ENCODE data around the gene BANF1.

Gene BANF1

GRCh38 chr11:65973439-65974110, 28.7 kb upstream of the BANF1 start:
- no peaks in the 10 kb centered on the region for H3K9me3 Mint-ChIP-seq
- no peak overlapping the region for H3K27ac Mint-ChIP-seq
- H3K36me3 Mint-ChIP-seq (ENCODE audit: low read depth), result peaks cover 37% of the 10 kb centered on the region
- H3K4me3 Mint-ChIP-seq, result no peak overlapping the region
- H3K27me3 Mint-ChIP-seq (ENCODE audit: low read depth), result no peaks in the 10 kb centered on the region
- peaks cover 8% of the 10 kb centered on the region for H3K4me1 Mint-ChIP-seq (ENCODE audit: low read depth)

- H3K27ac Mint-ChIP-seq, result peak overlapping the region; percentile 31
Measured at GRCh38 chr11:65975771-65976170, 26.5 kb upstream of the BANF1 start.

GRCh38 chr11:65976216-65977176, 25.8 kb upstream of the BANF1 start:
- H3K4me3 Mint-ChIP-seq, result no peak overlapping the region

More at GRCh38 chr11:65975771-65976170, 26.5 kb upstream of the BANF1 start:
- Mint-ChIP-seq H3K36me3 (ENCODE audit: low read depth) (peaks cover 33% of the 10 kb centered on the region), H3K4me3 (no peak overlapping the region), H3K4me1 (ENCODE audit: low read depth) (no peaks in the 10 kb centered on the region), H3K27me3 (ENCODE audit: low read depth) (no peaks in the 10 kb centered on the region), H3K9me3 (no peaks in the 10 kb centered on the region)

GRCh38 chr11:65977621-65978390, 24.5 kb upstream of the BANF1 start:
- Mint-ChIP-seq H3K9me3 (no peaks in the 10 kb centered on the region), H3K4me3 (no peak overlapping the region), H3K27me3 (ENCODE audit: low read depth) (no peaks in the 10 kb centered on the region), H3K4me1 (ENCODE audit: low read depth) (no peaks in the 10 kb centered on the region), H3K27ac (no peak overlapping the region), H3K36me3 (ENCODE audit: low read depth) (peaks cover 26% of the 10 kb centered on the region)

More at GRCh38 chr11:65976216-65977176, 25.8 kb upstream of the BANF1 start:
- H3K27ac Mint-ChIP-seq, result no peak overlapping the region
- H3K27me3 Mint-ChIP-seq (ENCODE audit: low read depth), result no peaks in the 10 kb centered on the region
- peaks cover 32% of the 10 kb centered on the region for H3K36me3 Mint-ChIP-seq (ENCODE audit: low read depth)
- H3K4me1 Mint-ChIP-seq (ENCODE audit: low read depth), result no peaks in the 10 kb centered on the region
- no peaks in the 10 kb centered on the region for H3K9me3 Mint-ChIP-seq

- no peaks in the 10 kb centered on the region for H3K27me3 Mint-ChIP-seq (ENCODE audit: low read depth)
- no peak overlapping the region for H3K27ac Mint-ChIP-seq
- H3K36me3 Mint-ChIP-seq (ENCODE audit: low read depth), result peaks cover 22% of the 10 kb centered on the region
- no peaks in the 10 kb centered on the region for H3K9me3 Mint-ChIP-seq
- H3K4me3 Mint-ChIP-seq, result no peak overlapping the region
- no peaks in the 10 kb centered on the region for H3K4me1 Mint-ChIP-seq (ENCODE audit: low read depth)
Measured at GRCh38 chr11:65978391-65979238, 23.7 kb upstream of the BANF1 start.

GRCh38 chr11:65979261-65979759, 23.0 kb upstream of the BANF1 start:
- no peaks in the 10 kb centered on the region for H3K27me3 Mint-ChIP-seq (ENCODE audit: low read depth)
- H3K27ac Mint-ChIP-seq, result no peak overlapping the region
- no peaks in the 10 kb centered on the region for H3K9me3 Mint-ChIP-seq
- H3K4me1 Mint-ChIP-seq (ENCODE audit: low read depth), result no peaks in the 10 kb centered on the region
- H3K4me3 Mint-ChIP-seq, result no peak overlapping the region
- H3K36me3 Mint-ChIP-seq (ENCODE audit: low read depth), result peaks cover 20% of the 10 kb centered on the region

GRCh38 chr11:65981101-65981740, 21.1 kb upstream of the BANF1 start:
- no peak overlapping the region for H3K4me3 Mint-ChIP-seq
- peaks cover 15% of the 10 kb centered on the region for H3K36me3 Mint-ChIP-seq (ENCODE audit: low read depth)
- no peaks in the 10 kb centered on the region for H3K4me1 Mint-ChIP-seq (ENCODE audit: low read depth)
- H3K27ac Mint-ChIP-seq, result no peak overlapping the region
- H3K9me3 Mint-ChIP-seq, result no peaks in the 10 kb centered on the region
- H3K27me3 Mint-ChIP-seq (ENCODE audit: low read depth), result no peaks in the 10 kb centered on the region

GRCh38 chr11:65981972-65982823, 20.1 kb upstream of the BANF1 start:
- H3K4me3 Mint-ChIP-seq, result no peak overlapping the region
- H3K36me3 Mint-ChIP-seq (ENCODE audit: low read depth), result peaks cover 14% of the 10 kb centered on the region
- H3K27ac Mint-ChIP-seq, result no peak overlapping the region
- H3K9me3 Mint-ChIP-seq, result no peaks in the 10 kb centered on the region
- no peaks in the 10 kb centered on the region for H3K27me3 Mint-ChIP-seq (ENCODE audit: low read depth)
- no peaks in the 10 kb centered on the region for H3K4me1 Mint-ChIP-seq (ENCODE audit: low read depth)

- no peak overlapping the region for H3K4me3 Mint-ChIP-seq
Measured at GRCh38 chr11:65982824-65983588, 19.3 kb upstream of the BANF1 start.

GRCh38 chr11:65983589-65983987, 18.7 kb upstream of the BANF1 start:
- H3K27ac Mint-ChIP-seq, result no peak overlapping the region
- peaks cover 6% of the 10 kb centered on the region for H3K36me3 Mint-ChIP-seq (ENCODE audit: low read depth)
- H3K9me3 Mint-ChIP-seq, result no peaks in the 10 kb centered on the region
- no peak overlapping the region for H3K4me3 Mint-ChIP-seq
- no peaks in the 10 kb centered on the region for H3K4me1 Mint-ChIP-seq (ENCODE audit: low read depth)
- no peaks in the 10 kb centered on the region for H3K27me3 Mint-ChIP-seq (ENCODE audit: low read depth)

More at GRCh38 chr11:65982824-65983588, 19.3 kb upstream of the BANF1 start:
- no peak overlapping the region for H3K27ac Mint-ChIP-seq
- H3K4me1 Mint-ChIP-seq (ENCODE audit: low read depth), result no peaks in the 10 kb centered on the region
- H3K36me3 Mint-ChIP-seq (ENCODE audit: low read depth), result peaks cover 9% of the 10 kb centered on the region
- no peaks in the 10 kb centered on the region for H3K27me3 Mint-ChIP-seq (ENCODE audit: low read depth)
- no peaks in the 10 kb centered on the region for H3K9me3 Mint-ChIP-seq

GRCh38 chr11:65987336-65987735, 15.0 kb upstream of the BANF1 start:
- peaks cover 2% of the 10 kb centered on the region for H3K36me3 Mint-ChIP-seq (ENCODE audit: low read depth)
- H3K4me1 Mint-ChIP-seq (ENCODE audit: low read depth), result peaks cover 4% of the 10 kb centered on the region
- no peak overlapping the region for H3K27ac Mint-ChIP-seq
- H3K9me3 Mint-ChIP-seq, result no peaks in the 10 kb centered on the region
- no peak overlapping the region for H3K4me3 Mint-ChIP-seq
- H3K27me3 Mint-ChIP-seq (ENCODE audit: low read depth), result no peaks in the 10 kb centered on the region
